HG03457 (cell line): ENCODE results near the gene INHBA.

Experiments used
- ATAC-seq: cut with Tn5 transposase; IDR thresholded peaks from one replicate; pipeline ENCODE4 v1.9.1; 2021; ENCODE audit warnings: moderate number of reproducible peaks; ENCODE audit not compliant: unreplicated experiment

INHBA gene

GRCh38 chr7:41702635-41703371 is at the start of gene INHBA:
INHBA (minus strand) TSS chr7:41703090; CDS start chr7:41700374, 2,716 bp downstream.
- no peak for ATAC-seq

GRCh38 chr7:41752615-41753014 is 49.7 kb upstream of the INHBA start:
- no peak for ATAC-seq

DNA sequence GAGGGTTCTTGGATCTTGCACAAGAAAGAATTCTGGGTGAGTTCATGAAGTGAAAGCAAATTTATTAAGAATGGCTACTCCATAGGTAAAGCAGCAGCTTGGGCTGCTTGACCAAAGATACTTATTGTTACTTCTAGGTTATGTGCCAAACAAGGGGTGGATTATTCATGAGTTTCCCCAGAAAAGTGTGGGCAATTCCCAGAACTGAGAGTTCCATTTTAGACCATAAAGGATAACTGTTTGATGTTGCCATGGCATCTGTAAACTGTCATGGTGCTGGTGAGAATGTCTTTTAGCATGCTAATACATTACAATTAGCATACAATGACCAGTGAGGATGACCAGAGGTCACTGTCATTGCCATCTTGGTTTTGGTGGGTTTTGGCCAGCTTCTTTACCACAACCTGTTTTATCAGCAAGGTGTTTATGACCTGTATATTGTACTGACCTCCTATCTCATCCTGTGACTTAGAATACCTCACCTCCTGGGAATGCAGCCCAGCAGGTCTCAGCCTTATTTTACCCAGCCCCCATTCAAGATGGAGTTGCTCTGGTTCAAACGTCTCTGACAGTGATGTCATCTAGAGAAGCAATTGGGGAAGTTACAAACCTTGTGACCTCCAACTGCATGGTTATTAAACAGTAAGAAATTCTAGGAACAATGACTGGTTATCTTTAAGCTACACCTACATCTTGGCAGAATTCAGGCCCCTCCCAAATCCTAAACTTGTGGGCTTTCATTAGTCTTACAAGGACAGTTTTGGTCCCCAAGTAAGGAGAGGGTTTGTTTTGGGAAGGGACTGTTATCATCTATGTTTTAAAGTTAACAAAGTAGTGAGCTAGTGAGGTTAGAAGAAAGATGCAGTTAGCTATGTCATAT is 48.0 kb upstream of the INHBA start:
- ATAC-seq: no peak

GRCh38 chr7:41747961-41748360 is 45.1 kb upstream of the INHBA start:
- no peak for ATAC-seq

- no peak for ATAC-seq
Measured at GRCh38 chr7:41745451-41745850, 42.6 kb upstream of the INHBA start.

DNA sequence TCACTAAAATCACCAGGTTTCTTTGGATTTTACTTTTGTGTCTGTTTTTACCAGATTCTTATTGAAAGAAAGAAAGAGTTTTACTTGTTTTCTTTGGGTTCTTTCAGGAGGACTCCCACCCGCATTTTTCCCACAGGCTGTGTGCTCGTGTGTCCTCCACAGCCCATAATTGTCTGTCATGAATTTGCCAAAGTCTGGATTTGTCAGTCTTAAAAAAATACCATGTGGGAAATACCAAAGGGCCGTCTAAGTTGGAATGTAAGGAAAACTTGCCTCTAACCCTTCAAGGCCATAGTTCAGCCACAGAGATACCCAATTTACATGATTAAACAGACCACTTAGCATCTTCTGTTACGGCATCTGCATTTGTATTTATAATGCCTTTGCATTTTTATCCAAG is 41.3 kb upstream of the INHBA start:
- ATAC-seq: no peak

GRCh38 chr7:41742401-41743020 is 39.6 kb upstream of the INHBA start:
- no peak for ATAC-seq

DNA sequence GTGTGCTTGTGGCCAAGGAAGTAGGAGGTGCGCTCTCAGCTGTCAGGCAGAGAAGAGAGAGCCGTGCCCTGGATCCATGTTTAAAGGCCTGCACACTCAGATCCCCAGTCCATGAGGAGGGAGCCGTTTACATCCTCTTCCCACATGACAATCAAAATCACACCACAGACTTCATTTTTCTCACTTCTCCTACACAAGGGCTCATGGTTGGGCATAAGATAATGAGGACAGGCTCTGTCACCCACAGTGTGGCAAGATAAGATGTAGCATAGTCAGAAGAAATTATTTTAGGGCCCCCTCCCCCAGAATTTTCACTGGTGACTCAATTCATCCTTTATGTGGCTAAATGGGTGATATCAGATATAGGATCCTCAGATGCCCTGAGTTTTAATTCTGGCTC is 35.9 kb upstream of the INHBA start:
- no peak for ATAC-seq

DNA sequence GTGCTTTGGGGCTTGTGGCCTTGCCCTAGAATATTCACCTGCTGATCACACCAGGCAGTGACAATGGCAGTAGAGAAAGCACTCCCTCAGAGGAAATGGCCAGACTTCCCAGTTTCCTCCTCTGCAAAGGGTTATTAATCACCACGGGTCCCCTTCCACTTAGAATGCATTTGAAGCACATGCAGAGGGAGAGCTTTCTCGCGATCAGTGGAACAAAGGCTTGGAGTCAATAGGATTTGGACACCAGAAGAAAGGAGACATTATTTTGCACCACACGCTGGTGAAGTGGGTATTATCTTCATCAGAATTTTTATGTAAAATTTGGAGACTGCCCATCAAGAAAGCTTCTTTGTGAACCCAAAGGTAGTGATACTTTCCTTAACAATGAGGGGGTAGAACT is 35.4 kb upstream of the INHBA start:
- no peak for ATAC-seq

- no peak for ATAC-seq
Measured at GRCh38 chr7:41735206-41735605, 32.3 kb upstream of the INHBA start.

DNA sequence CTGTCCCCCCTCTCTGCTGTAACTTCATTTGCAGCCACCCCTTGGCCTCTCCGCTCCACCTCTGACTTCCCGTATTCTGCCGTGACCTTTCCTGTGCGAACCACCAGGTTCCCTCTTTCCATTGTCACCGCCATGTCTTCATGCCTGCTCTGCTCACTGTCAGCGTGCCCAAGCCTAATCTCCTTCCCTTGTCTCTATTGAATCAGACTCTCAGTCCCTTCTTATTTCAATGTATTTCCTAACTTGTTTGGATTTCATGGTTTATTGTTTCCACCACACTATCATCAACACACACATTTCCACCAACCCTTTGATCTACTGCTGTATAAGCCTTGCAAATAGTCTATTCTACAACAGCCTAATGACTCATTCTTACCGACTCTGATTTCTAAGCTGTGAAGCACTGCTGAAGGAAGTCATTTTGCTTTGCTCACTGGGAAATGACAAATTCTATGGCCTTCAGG is 30.0 kb upstream of the INHBA start:
- ATAC-seq: no peak

GRCh38 chr7:41732436-41732785 is 29.5 kb upstream of the INHBA start:
- no peak for ATAC-seq

DNA sequence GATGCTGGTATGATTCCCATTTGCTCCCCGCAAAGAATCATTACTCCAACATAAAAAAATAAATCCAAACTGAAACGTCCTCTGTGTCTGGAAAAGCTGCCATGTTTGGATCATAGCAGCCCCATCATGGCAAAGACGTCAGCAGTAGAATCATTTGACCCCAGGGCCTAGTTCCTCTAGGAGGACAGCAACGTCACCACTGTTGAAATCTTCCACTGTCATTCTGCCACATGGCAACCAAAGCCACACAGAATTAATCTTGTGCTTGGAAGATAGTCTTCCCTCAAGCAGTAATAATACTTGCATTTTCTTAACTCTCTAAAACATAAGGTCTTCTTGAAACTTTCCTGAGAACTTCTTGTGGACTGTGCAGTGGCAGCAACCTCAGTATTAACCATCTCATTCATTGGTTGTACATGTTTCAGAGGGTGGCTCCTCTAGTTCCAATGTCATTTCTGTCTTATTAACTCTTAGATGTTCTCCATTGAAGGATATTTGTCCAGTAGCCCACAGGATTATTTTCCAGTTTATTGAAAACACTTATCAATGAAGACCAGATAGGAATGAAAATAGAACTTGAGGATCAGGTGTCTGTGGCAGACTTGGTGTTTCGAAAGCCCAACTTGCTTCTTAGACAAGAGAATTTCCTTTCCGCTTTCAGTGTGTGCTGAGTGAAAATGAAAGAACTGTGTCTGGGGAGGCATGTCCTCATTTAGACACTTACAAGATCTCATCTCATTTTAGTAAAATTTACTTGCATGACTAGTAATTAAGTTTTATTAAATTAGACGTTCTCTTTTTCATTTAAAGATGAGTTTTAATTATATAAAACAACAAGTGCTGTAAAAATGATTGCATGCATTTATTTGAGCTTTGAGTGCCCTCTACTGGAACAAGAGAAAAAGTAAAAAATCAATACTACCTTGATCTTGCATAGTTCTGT is 28.9 kb upstream of the INHBA start:
- ATAC-seq: peak; percentile 93

DNA sequence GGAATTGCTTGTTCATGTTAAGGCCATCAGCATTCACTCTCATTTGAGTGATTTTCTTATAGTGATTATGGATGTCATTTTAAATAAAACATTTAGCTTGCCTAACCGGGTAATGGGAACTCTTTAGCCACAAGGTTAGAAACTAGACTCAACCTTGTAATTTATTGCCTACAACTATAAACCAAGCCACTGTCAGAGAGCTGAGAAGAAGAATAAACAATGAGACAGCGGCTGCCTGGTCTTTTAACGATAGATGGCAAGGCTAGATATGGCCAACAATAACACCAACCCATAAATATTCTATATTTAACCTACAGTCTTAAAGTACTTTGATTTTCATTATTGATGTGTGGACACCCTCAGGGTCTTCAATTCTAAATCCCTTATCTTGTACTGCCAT is 27.8 kb upstream of the INHBA start:
- no peak for ATAC-seq

- ATAC-seq: no peak
Measured at GRCh38 chr7:41730161-41730560, 27.3 kb upstream of the INHBA start.

DNA sequence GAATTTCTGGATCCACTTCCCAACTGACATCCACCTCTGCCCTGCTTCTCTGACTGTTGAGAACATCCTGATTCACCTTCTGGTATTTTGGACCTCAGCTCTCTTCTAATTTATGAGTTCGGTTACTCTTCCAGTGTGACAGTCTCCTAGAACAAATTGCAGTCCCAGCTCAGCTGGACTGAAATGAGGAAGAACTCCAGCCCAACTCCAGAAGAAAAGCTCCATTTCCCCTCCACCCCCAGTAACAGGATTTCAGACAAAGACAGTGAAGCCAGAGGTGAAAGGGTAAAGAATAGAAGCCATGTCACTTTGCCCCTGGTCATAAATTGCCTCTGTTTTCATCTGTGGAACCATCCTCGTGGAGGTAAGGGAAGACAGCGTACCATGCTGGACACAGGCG is 26.2 kb upstream of the INHBA start:
- no peak for ATAC-seq

- ATAC-seq: no peak
Measured at GRCh38 chr7:41725013-41725412, 22.1 kb upstream of the INHBA start.

GRCh38 chr7:41720886-41721285 is 18.0 kb upstream of the INHBA start:
- no peak for ATAC-seq

GRCh38 chr7:41720046-41720445 is 17.2 kb upstream of the INHBA start:
- ATAC-seq: no peak

GRCh38 chr7:41716691-41717090 is 13.8 kb upstream of the INHBA start:
- ATAC-seq: no peak

- no peak for ATAC-seq
Measured at GRCh38 chr7:41715000-41715399, 12.1 kb upstream of the INHBA start.
